Adrenal gland (tissue), 5 donors: ENCODE measurements around the gene BLID.

Experiments
- CTCF ChIP-seq, 6 experiments: fragments of 450-650 bp in 4 of 6; fragments of 200-600 bp in 2 of 6; sonication (generic) in 1 of 6; IDR thresholded peaks; 1 replicate in 5 of 6; 2 replicates in 1 of 6; pipeline versions ENCODE4 v1.5.1 to v1.8.0; 2016 to 2021; ENCODE audit warnings: antibody characterized with exemption in 6 of 6, mild to moderate bottlenecking in 2 of 6, moderate library complexity in 1 of 6
- POLR2A ChIP-seq, 2 donors: fragments of 450-650 bp; IDR thresholded peaks; one replicate each; pipeline ENCODE4 v1.6.1; 2017; ENCODE audit warnings: antibody characterized with exemption in 2 of 2, mild to moderate bottlenecking in 2 of 2, moderate library complexity in 1 of 2
- donor health status: DM: no; HTN: no; CAD: no.

DNA sequence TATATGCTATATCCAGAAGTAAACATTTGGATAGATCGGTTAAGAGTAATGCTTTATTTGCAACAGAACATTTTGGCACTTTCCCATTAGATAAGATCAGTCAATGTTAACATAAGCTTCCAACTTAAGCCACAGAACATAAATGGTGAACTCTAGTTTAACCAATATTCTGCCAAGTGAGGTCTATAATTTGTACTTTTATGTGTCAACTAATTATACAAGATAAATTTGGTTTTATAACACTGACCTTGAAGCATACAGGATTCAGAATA is 23.5 kb upstream of the BLID start:
- TF ChIP-seq CTCF (IDR thresholded peaks at IDR 0.05) (no peak), POLR2A (IDR thresholded peaks at IDR 0.05) (no peak)
